ENCODE measurements around the gene ZBTB45. TPM values are rescaled to one million over a fixed set of nuclear protein-coding genes. Genes with fewer than 3 reads are reported as not detected.
A peak's percentile ranks its signal among the peaks of the same experiment; 100 is the strongest.

ZBTB45 gene
- total and polyA plus RNA-seq, 2 donors (not counting 3 experiments of a cell fraction or from before 2014, with no cell fraction given), result 17.8 to 21.8 TPM

- dilution Hi-C loops (cut with MboI; ENCODE audit: extremely low pct_ligation_motif_present, low sequenced_read_pairs), result no loop called here
- Histone ChIP-seq H3K9ac (replicated peaks; ENCODE audit: extremely low read depth, insufficient read depth, low read length) (no peak overlapping the region), H3K36me3 (ENCODE audit: control insufficient read depth in 2 of 2, extremely low read depth in 1 of 2, insufficient read depth in 2 of 2, low read length in 2 of 2) (no peaks in the 10 kb centered on the region), H3K27ac (ENCODE audit: insufficient read depth, low read depth, low read length) (no peak overlapping the region), H3K9me1 (replicated peaks; ENCODE audit: control insufficient read depth, extremely low read depth, insufficient read depth, low read length) (no peaks in the 10 kb centered on the region), H3K4me1 (ENCODE audit: control insufficient read depth, extremely low read depth, insufficient read depth, low read length) (peaks cover 6% of the 10 kb centered on the region), H3K4me3 (replicated peaks in 1 of 3; ENCODE audit: insufficient read depth in 1 of 3, low read depth in 1 of 3, low read length in 3 of 3) (peak overlapping the region; percentile 27 to 32 (median 30)), H2AFZ (ENCODE audit: low read depth, low read length) (peak overlapping the region; percentile 16), H4K20me1 (replicated peaks; ENCODE audit: control insufficient read depth, extremely low read depth, insufficient read depth, low read length) (no peaks in the 10 kb centered on the region), H3K79me2 (ENCODE audit: control insufficient read depth, insufficient read depth, low read length) (no peaks in the 10 kb centered on the region), H3K4me2 (ENCODE audit: insufficient read depth, low read length) (peak overlapping the region; percentile 79), H3K27me3 (ENCODE audit: control insufficient read depth in 2 of 2, insufficient read depth in 2 of 2, low read length in 2 of 2) (peaks cover 12 to 21% of the 10 kb centered on the region in 2 experiments), H3K9me3 (replicated peaks; ENCODE audit: control insufficient read depth, insufficient read depth, low read length) (no peaks in the 10 kb centered on the region)
- ChIA-PET CTCF (interaction anchor here (0.6 to 1.3 kb wide), 3 partner anchors 19 to 25 kb away, joined by 3 to 12 read pairs (median 5); partner anchors contain the start of gene ZBTB45), POLR2A (no interaction called here)
- FAIRE-seq (no peak), DNase-seq (ENCODE audit: low read depth, low spot score) (peak; percentile 83)
- TF ChIP-seq EZH2 (IDR thresholded peaks at IDR 0.05; ENCODE audit: borderline replicate concordance, low read depth, low read length, severe bottlenecking), result peak; percentile 42
- TF ChIP-seq POLR2A (IDR thresholded peaks at IDR 0.05; ENCODE audit: low read depth, low read length), result no peak
- no peak for TF ChIP-seq CTCF (IDR thresholded peaks at IDR 0.05; ENCODE audit: extremely low read depth in 1 of 2, insufficient read depth in 1 of 2, low read depth in 1 of 2, low read length in 2 of 2)
- no peak for TF ChIP-seq MAX (IDR thresholded peaks at IDR 0.05; ENCODE audit: insufficient read depth, insufficient read length)
- intact Hi-C loops (cut with micrococcal nuclease), result no loop called here
- TSS peak; percentile 68 for BruUV-seq (replicated peaks)
Measured at GRCh38 chr19:58538257-58539168, 18.9 kb upstream of the ZBTB45 start.
